Measurements from ENCODE around the gene FAM180B. TPM values are rescaled to one million over a fixed set of nuclear protein-coding genes. Genes with fewer than 3 reads are reported as not detected.

Gene FAM180B
- not detected in 2 replicates for total RNA-seq

GRCh38 chr11:47586098-47586855, at the start of gene FAM180B:
FAM180B (plus strand) TSS chr11:47586678; CDS start chr11:47586769, 91 bp downstream.

DNA sequence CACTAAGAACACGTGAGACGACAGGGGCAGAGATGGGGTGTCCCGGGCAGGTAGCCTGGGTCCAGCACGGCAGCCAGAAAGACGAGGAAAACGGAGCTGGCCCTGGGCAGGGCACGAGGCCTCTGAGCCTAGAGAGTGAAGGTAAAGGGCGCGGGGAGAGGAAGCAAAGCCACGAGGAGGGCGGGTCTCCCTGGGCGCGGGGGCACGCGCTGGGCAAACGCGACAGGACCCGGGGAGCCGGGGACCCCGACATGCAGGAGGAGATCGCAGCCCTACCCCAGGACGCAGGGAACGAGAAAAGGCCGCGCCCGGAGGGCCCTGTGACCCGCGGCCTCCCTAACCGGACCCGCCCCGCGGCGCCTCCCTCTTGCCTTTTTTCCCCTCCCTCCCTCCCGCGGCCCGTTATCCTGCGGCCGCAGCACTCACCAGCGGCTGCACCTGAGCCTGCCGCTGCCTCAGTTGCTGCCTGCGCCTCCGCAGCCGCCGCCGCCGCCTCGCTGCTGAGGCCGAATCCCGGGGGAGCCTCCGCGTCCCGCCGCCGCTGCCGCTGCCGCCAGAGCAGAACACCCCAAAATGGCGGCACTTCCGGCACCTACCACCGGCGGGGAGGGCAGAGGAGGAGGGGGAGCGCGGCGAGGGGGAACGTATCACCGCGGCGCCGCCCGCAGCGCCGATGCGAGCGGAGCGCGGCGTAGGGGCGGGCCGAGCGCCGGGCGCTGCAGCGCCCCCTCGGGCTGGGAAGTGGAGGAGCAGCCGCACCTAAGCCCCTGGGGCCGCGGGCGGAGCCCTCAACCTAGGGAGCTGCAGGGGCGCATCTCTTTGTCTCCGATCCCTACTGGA, 33.7 kb upstream of the FAM180B start, which contains the start of gene CELF1:
TSS of gene CELF1 (minus strand) at position 567 of the 840 bp plus-strand sequence. CDS start 53,609 bp downstream, outside the sequence.

GRCh38 chr11:47565340-47566148, 20.9 kb upstream of the FAM180B start, which contains the start of gene PTPMT1:
PTPMT1 (plus strand) TSS chr11:47565599; CDS start chr11:47565623, 24 bp downstream.

GRCh38 chr11:47578524-47579494, 7.7 kb upstream of the FAM180B start, which contains the start of the genes KBTBD4 and NDUFS3:
KBTBD4 (minus strand) TSS chr11:47578970; CDS start chr11:47578951, 19 bp downstream.
NDUFS3 (plus strand) TSS chr11:47579074; CDS start chr11:47579092, 18 bp downstream.

GRCh38 chr11:47593934-47594855, 7.7 kb downstream of the FAM180B start, which contains the start of gene C1QTNF4:
C1QTNF4 (minus strand) TSS chr11:47594411; CDS start chr11:47590810, 3,601 bp downstream.

Other genes starting within 250 kb of the FAM180B start
- gene MYBPC3, start 234.0 kb upstream of the FAM180B start, total RNA-seq = not detected in 2 replicates
- gene SPI1, start 208.1 kb upstream of the FAM180B start, total RNA-seq = 0.17 TPM in 1 of 2 replicates, not detected in the other
- gene SLC39A13, start 178.1 kb upstream of the FAM180B start, total RNA-seq = 29.1 and 51.0 TPM in 2 replicates
- gene PSMC3, start 160.2 kb upstream of the FAM180B start, total RNA-seq = 155 and 160 TPM in 2 replicates
- 0.09 and 0.22 TPM in 2 replicates for gene RAPSN, start 137.5 kb upstream of the FAM180B start, total RNA-seq
- gene CELF1, start 33.5 kb upstream of the FAM180B start, total RNA-seq = 77.3 and 97.3 TPM in 2 replicates
- gene PTPMT1, start 21.1 kb upstream of the FAM180B start, total RNA-seq = 61.6 and 77.4 TPM in 2 replicates
- 34.2 and 37.9 TPM in 2 replicates for gene KBTBD4, start 7.7 kb upstream of the FAM180B start, total RNA-seq
- gene NDUFS3, start 7.6 kb upstream of the FAM180B start, total RNA-seq = 72.7 and 90.9 TPM in 2 replicates
- 0.17 and 0.76 TPM in 2 replicates for gene C1QTNF4, start 7.7 kb downstream of the FAM180B start, total RNA-seq
- gene MTCH2, start 55.9 kb downstream of the FAM180B start, total RNA-seq = 66.1 and 90.2 TPM in 2 replicates
- gene AGBL2, start 128.7 kb downstream of the FAM180B start, total RNA-seq = 0.09 and 0.11 TPM in 2 replicates
- gene FNBP4, start 180.7 kb downstream of the FAM180B start, total RNA-seq = 45.4 and 46.4 TPM in 2 replicates